Islet of Langerhans (tissue), 1 donor: ENCODE measurements around the gene CPPED1.
"Not testable (repeated sequence)": the region's sequence is repeated elsewhere in the genome, so short reads cannot be mapped to it uniquely, and the experiment has no call there.

Experiments
- FAIRE-seq: peaks from one replicate; lab custom pipeline; 2011; peaks lifted over from hg19 to GRCh38; lab: Jason Lieb, UNC

The CPPED1 gene, protein sequence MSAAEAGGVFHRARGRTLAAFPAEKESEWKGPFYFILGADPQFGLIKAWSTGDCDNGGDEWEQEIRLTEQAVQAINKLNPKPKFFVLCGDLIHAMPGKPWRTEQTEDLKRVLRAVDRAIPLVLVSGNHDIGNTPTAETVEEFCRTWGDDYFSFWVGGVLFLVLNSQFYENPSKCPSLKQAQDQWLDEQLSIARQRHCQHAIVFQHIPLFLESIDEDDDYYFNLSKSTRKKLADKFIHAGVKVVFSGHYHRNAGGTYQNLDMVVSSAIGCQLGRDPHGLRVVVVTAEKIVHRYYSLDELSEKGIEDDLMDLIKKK

DNA sequence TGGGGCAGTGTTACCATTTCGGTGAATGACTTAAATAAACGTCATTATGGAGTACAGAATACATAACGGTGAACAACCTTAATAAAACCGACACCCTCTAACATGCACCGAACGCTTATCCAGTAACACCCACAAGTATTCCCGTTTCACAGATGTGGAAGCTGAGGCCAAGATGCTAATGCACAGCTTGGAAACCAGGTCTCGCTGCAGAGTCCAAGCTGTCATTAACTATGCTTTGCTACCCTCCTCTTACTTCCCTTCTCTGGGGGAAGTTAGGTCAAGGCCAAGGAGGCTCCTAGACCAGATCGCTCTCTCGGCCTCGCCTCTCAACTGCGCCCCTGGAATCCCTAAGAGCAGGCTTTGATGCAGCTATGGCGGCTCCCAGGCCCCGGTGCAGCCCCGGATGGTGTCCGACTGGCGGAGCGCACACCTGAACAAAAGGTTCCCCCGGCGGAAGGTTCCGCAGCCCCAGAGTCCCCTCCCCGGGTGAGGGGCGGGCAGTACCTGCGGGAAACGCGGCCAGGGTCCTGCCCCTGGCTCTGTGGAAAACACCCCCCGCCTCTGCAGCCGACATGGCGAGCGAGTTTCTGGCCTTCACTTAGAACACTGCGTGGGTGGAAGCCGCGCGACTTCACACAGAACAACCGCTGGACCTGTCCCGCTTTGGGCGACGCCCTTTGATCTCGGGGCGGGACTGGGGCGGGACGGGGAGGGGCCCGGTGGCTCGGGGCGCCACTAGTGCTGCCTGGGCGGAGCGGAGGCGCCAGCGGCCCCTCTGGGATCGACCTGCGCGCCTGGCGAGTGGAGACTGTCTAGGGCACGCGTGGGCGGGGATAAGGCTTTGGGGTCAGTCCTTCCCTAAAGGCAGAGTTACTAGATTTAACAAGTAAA lies at the start of gene CPPED1:
Gene CPPED1 (minus strand): TSS at position 685 of the 891 bp plus-strand sequence. CDS start 111 bp downstream, at position 574.
- no peak for FAIRE-seq

- no peak for FAIRE-seq
These were observed 46.5 kb upstream of the CPPED1 start for GRCh38 chr16:12850186-12850585.

DNA sequence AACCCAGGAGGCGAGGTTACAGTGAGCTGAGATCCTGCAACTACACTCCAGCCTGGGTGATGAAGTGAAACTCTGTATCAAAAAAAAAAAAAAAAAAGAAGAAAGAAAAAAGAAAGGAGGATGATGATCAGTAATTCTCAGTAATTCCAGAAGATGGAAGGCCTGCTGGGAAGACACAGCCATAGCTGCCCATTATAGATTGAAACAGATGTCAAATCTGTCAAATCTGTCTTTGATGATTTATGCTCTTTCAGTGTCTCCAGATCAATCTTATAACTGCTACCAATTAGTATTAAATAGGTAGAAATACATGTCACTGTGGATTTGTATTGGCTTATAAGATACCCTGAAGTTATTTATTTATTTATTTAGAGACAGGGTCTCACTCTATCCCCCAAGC lies 42.9 kb upstream of the CPPED1 start:
- FAIRE-seq = no peak

DNA sequence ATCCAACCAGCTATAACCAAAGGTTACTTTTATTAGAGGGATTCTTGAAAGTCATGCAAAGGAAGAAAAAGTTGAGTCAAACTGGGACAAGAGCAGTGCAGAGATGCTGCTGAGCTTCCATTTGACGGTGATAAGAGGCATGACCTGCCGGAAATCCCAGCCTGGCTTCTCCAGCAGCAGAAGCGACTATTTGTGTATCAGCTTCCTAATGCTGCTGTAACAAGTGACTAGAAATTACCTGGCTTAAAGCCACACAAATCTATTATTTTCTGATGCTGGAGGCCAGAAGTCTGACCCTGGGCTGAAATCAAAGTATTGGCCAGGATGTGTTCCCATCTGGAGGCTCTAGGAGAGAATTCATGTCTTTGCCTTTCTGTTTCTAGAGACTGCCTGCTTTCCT lies 41.6 kb upstream of the CPPED1 start:
- no peak for FAIRE-seq

GRCh38 chr16:12837756-12838155 lies 34.1 kb upstream of the CPPED1 start:
- no peak for FAIRE-seq

DNA sequence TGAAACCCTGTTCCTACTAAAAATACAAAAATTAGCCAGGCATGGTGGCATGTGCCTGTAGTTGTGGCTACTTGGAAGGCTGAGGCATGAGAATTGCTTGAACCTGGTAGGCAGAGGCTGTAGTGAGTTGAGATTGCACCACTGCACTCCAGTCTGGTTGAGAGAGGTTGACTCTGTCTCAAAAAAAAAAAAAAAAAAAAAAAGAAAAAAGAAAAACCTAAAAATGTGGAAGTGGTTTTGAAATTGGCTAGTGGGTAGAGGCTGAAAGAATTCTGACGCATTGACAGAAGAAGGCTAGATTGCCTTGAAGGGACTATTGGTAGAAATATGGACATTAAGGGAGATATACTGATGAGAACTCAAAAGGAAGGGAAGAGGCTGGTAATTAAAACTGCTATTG lies 33.6 kb upstream of the CPPED1 start:
- no peak for FAIRE-seq

- no peak for FAIRE-seq
These were observed 30.2 kb upstream of the CPPED1 start for GRCh38 chr16:12833926-12834325.

DNA sequence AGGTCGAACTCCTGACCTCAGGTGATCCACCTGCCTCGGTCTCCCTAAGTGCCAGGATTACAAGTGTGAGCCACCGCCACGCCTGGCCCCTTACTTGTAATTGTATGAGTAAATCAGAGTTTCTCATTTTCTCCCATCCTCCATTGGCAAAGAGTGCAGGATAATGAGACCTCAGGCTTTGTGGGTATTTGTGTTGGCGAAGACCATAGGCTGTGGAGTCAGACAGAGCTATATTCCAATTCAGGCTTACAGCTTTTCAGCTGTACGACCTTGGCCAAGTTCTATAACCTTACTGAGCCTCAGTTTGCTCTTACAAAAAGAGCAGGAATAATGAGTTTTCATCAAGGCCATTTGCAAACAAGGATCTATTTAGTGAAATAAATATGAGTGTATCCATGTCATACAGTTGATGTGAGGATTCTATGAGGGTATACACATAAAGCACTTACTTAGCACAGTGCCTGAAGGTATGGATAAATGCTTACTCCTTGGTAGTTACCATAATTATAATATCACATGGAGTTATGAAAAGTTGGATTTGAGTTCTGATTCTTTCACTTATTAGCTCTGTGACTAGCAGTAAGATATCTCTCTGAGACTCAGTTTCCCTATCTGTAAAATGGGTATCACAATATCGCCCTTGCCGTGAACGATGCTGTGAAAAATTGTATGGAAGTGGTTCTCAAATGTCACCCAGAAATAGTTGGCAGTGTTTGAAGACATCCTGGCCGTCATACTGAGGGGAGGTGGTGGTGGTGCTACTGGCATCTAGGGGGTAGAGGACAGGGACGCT lies 25.6 kb upstream of the CPPED1 start:
- no peak for FAIRE-seq

- no peak for FAIRE-seq
These were observed 24.5 kb upstream of the CPPED1 start for GRCh38 chr16:12828206-12828605.

GRCh38 chr16:12826559-12826958 lies 22.9 kb upstream of the CPPED1 start:
- no peak for FAIRE-seq

GRCh38 chr16:12819126-12820117 lies 15.7 kb upstream of the CPPED1 start:
- FAIRE-seq = no peak

- no peak for FAIRE-seq
These were observed 14.6 kb upstream of the CPPED1 start for GRCh38 chr16:12818326-12818725.

- not testable (repeated sequence) for FAIRE-seq
These were observed 13.1 kb upstream of the CPPED1 start for GRCh38 chr16:12816791-12817214.

DNA sequence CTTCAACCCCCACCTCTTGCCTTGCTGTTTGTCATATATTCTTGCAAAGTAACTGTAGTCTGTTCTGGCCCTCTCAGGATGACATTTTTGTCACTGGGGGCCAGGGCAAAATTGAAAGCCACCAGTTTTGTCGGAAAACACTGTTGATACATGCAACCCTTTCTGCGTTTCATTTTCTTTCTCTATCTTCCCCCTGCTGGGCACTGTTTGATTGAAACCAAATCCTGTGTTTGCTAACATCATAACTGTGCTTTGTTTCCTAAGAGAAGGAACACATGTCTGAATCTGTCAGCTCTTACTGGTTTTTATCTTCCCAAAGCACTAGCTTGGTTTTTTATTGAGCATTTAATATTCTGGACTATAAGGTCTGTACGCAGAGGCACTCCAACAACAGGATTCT lies 11.7 kb upstream of the CPPED1 start:
- no peak for FAIRE-seq

DNA sequence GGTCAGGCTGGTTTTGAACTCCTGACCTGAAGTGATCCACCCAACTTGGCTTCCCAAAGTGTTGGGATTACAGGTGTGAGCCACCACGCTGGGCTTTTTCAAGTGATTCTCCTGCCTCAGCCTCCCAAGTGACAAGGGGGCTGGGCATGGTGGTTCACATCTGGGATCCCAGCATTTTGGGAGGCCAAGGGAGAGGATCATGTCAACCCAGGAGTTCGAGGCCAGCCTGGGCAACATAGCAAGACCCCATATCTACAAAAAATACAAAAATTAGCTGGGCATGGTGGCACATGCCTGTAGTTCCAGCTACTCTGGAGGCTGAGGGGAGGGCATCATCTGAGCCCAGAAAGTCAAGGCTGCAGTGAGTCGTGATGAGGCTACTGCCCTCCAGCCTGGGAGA lies 10.0 kb upstream of the CPPED1 start:
- not testable (repeated sequence) for FAIRE-seq

DNA sequence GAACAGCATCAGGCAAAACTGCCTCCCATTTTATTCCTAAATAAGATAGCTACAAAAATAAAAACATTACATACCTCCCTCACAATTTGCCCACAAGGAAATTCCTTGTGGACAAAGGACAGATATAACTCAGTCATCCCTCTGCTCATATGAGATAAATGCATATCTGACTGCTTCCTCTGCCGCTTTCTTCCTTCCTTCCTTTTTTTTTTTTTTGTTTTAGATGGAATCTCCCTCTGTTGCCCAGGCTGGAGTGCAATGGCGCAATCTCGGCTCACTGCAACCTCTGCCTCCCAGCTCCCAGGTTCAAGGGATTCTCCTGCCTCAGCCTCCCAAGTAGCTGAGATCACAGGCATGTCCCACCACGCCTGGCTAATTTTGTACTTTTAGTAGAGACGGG lies 9.6 kb upstream of the CPPED1 start:
- not testable (repeated sequence) for FAIRE-seq

- FAIRE-seq = no peak
These were observed 8.0 kb upstream of the CPPED1 start for GRCh38 chr16:12811441-12812383.

GRCh38 chr16:12805066-12805465 lies 1.4 kb upstream of the CPPED1 start:
- no peak for FAIRE-seq

- FAIRE-seq = no peak
These were observed 708 bp upstream of the CPPED1 start for GRCh38 chr16:12804395-12804794.

- no peak for FAIRE-seq
These were observed 1.0 kb downstream of the CPPED1 start for GRCh38 chr16:12802661-12803060.
